DOHH2 (cell line): ENCODE data around the gene CANT1.

ENCODE experiments used
- EZH2phosphoT487 ChIP-seq: fragments of 200-600 bp; sonication (generic); IDR thresholded peaks from 2 replicates; pipeline ENCODE4 v1.6.1; 2017; ENCODE audit warnings: borderline replicate concordance, mild to moderate bottlenecking, antibody characterized with exemption, low read length, moderate library complexity, mixed read lengths
- TF ChIP-seq, protein P1 (sequence below): fragments of 200-600 bp; sonication (generic); IDR thresholded peaks from one replicate; pipeline ENCODE4 v1.5.1; 2014; ENCODE audit warnings: antibody characterized with exemption, mild to moderate bottlenecking, low read depth, low read length; ENCODE audit not compliant: poor library complexity, severe bottlenecking

DNA sequence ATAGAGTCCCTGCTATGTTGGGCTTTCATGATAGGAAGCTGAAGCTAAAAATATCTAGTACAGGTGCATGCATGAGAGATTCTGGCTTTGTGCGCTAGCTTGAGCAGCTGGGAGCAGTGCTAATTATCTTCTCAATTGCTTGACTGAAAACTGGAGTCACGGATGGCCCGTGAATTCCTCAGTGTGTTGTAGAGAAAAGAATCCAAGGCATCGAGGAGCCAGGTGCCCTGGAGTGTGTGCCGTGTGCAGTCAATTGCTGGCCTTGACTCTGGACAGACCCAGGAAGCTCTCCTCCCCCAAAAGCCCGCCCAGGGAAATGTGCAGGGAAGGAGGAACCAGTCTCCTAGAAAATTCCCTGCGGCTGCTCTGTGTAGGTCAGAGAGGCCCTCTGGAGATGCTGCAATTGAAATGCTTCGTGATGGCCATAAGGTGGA, 44.1 kb downstream of the CANT1 start:
- TF ChIP-seq, protein P1, sequence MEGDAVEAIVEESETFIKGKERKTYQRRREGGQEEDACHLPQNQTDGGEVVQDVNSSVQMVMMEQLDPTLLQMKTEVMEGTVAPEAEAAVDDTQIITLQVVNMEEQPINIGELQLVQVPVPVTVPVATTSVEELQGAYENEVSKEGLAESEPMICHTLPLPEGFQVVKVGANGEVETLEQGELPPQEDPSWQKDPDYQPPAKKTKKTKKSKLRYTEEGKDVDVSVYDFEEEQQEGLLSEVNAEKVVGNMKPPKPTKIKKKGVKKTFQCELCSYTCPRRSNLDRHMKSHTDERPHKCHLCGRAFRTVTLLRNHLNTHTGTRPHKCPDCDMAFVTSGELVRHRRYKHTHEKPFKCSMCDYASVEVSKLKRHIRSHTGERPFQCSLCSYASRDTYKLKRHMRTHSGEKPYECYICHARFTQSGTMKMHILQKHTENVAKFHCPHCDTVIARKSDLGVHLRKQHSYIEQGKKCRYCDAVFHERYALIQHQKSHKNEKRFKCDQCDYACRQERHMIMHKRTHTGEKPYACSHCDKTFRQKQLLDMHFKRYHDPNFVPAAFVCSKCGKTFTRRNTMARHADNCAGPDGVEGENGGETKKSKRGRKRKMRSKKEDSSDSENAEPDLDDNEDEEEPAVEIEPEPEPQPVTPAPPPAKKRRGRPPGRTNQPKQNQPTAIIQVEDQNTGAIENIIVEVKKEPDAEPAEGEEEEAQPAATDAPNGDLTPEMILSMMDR, result no peak
- TF ChIP-seq EZH2phosphoT487, result no peak
